Measurements from ENCODE around the gene IPMK.
"Not testable (repeated sequence)": the region's sequence is repeated elsewhere in the genome, so short reads cannot be mapped to it uniquely, and the experiment has no call there.

GRCh38 chr10:58229856-58230255, 37.8 kb downstream of the IPMK start:
- not testable (repeated sequence) for TF ChIP-seq YY1 (IDR thresholded peaks at IDR 0.05; ENCODE audit: extremely low read depth, insufficient replicate concordance, low read depth, low read length); CTCF (IDR thresholded peaks at IDR 0.05 in 2 of 3, conservative IDR thresholded peaks at IDR 0.05 in 1 of 3; ENCODE audit: borderline replicate concordance in 1 of 3, insufficient read depth in 1 of 3, low read depth in 2 of 3, low read length in 2 of 3); SP1 (IDR thresholded peaks at IDR 0.05; ENCODE audit: low read depth); ZFX (IDR thresholded peaks at IDR 0.05); POLR2AphosphoS5 (IDR thresholded peaks at IDR 0.05; ENCODE audit: low read depth, low read length); ELF1 (IDR thresholded peaks at IDR 0.05; ENCODE audit: borderline replicate concordance, low read depth)

Data from HCT116 (cell line).